ENCODE results near the gene HPN.

- TF ChIP-seq CTCF (IDR thresholded peaks at IDR 0.05) (no peak), POLR2A (IDR thresholded peaks at IDR 0.05) (no peak)
Measured at GRCh38 chr19:35079826-35080225, 38.3 kb downstream of the HPN start.

Data from suprapubic skin (tissue), 3 donors.